Right lobe of liver (tissue), 4 donors: ENCODE data around the gene CFL1.
A peak's percentile ranks its signal among the peaks of the same experiment; 100 is the strongest.

Experiments used
- POLR2A ChIP-seq: fragments of 450-650 bp; IDR thresholded peaks from one replicate; pipeline ENCODE4 v1.6.1; 2017; ENCODE audit warnings: antibody characterized with exemption, mild to moderate bottlenecking
- TF ChIP-seq, protein P1 (sequence below), 4 donors: fragments of 200-600 bp in 3 of 4; fragments of 450-650 bp in 1 of 4; IDR thresholded peaks; one replicate each; pipeline versions ENCODE4 v1.5.1 to v1.8.0; 2016 to 2022; ENCODE audit warnings: antibody characterized with exemption in 4 of 4, mild to moderate bottlenecking in 2 of 4
- donor health status: DM: no; HTN: no; CAD: no.
- donor health status: DM: no; HTN: no; CAD: no.
- donor health status: DM: no; HTN: yes; CAD: no.

DNA sequence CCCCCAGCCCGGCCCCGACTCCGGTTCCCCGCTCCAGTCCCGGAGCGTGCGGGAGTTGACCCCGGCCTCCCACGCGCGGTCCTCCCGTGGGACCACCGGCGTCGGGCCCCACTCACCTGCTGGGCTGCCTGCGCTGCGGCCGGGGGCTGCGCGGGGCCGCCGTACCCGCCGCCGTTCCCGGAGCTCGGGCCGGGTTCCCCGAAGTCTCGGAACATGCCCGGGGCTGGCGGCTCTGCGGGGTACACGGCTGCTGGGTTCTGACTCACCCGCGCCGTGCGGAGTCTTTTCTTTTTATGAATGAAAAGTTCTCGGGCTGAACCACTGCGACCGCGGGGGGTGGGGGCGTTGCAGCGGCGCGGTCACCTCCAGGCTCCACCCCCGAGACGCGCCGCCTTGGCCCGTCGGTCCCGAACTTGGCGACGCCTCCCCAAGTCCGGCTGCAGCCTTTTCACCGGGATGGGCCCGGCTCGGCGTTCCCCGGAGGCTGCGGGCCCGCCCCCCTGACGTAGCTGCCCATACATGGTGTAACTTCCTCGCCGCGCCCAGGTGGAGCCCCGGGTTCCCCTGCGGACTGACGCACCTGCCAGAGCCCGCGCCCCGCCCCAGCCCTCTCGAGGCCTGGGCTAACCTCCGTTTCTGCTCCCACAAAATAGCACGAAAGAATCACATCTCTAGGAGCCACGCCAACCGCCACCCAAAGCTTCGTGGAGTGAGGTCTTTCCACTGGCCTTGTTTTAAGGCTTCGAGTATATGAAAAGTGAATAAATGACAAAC lies 42.3 kb upstream of the CFL1 start, which contains the start of gene FOSL1:
- TF ChIP-seq, protein P1, sequence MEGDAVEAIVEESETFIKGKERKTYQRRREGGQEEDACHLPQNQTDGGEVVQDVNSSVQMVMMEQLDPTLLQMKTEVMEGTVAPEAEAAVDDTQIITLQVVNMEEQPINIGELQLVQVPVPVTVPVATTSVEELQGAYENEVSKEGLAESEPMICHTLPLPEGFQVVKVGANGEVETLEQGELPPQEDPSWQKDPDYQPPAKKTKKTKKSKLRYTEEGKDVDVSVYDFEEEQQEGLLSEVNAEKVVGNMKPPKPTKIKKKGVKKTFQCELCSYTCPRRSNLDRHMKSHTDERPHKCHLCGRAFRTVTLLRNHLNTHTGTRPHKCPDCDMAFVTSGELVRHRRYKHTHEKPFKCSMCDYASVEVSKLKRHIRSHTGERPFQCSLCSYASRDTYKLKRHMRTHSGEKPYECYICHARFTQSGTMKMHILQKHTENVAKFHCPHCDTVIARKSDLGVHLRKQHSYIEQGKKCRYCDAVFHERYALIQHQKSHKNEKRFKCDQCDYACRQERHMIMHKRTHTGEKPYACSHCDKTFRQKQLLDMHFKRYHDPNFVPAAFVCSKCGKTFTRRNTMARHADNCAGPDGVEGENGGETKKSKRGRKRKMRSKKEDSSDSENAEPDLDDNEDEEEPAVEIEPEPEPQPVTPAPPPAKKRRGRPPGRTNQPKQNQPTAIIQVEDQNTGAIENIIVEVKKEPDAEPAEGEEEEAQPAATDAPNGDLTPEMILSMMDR (IDR thresholded peaks at IDR 0.05), result no peak
- TF ChIP-seq POLR2A, result peak; percentile 72
